OCI-LY1 (cell line): ENCODE measurements around the gene SNAPC4.

ENCODE experiments used
- EZH2 ChIP-seq: fragments of 200-600 bp; sonication (generic), shearing (Covaris generic); IDR thresholded peaks from 2 replicates; pipeline ENCODE4 v1.8.0; 2017; ENCODE audit warnings: borderline replicate concordance, mixed run types, mild to moderate bottlenecking, antibody characterized with exemption, low read length, moderate library complexity, mixed read lengths
- TF ChIP-seq, protein P1 (sequence below): fragments of 200-600 bp; sonication (generic), shearing (Covaris generic); IDR thresholded peaks from 2 replicates; pipeline ENCODE4 v1.5.1; 2017; ENCODE audit warnings: mild to moderate bottlenecking, antibody characterized with exemption, low read length, moderate library complexity, mixed read lengths

- TF ChIP-seq, protein P1, sequence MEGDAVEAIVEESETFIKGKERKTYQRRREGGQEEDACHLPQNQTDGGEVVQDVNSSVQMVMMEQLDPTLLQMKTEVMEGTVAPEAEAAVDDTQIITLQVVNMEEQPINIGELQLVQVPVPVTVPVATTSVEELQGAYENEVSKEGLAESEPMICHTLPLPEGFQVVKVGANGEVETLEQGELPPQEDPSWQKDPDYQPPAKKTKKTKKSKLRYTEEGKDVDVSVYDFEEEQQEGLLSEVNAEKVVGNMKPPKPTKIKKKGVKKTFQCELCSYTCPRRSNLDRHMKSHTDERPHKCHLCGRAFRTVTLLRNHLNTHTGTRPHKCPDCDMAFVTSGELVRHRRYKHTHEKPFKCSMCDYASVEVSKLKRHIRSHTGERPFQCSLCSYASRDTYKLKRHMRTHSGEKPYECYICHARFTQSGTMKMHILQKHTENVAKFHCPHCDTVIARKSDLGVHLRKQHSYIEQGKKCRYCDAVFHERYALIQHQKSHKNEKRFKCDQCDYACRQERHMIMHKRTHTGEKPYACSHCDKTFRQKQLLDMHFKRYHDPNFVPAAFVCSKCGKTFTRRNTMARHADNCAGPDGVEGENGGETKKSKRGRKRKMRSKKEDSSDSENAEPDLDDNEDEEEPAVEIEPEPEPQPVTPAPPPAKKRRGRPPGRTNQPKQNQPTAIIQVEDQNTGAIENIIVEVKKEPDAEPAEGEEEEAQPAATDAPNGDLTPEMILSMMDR: no peak
- TF ChIP-seq EZH2: no peak
These were observed 2.1 kb upstream of the SNAPC4 start for GRCh38 chr9:136402067-136402466.
